SK-N-SH (cell line): ENCODE results near the gene SRD5A1. TPM values are rescaled to one million over a fixed set of nuclear protein-coding genes. Genes with fewer than 3 reads are reported as not detected.

Source experiments
- CTCF ChIA-PET: fragments of 300-600, 350-600 bp; formaldehyde crosslinking; extraction: SDS; loops from one replicate; lab custom pipeline; 2021; lab: Yijun Ruan, JAX
- POLR2A ChIA-PET: fragments of 350-600 bp; sonication (Branson Sonifier 250); formaldehyde crosslinking; extraction: SDS; loops from one replicate; lab custom pipeline; 2020; ENCODE audit warnings: antibody characterized with exemption, inconsistent platforms; lab: Yijun Ruan, JAX
- DNase-seq: peaks from one replicate; pipeline ENCODE4 v3.0.0; 2012
- H2AFZ ChIP-seq: fragments of 200-600 bp; sonication (generic); 2 replicates; pipeline ENCODE4 v1.8.1; 2016; ENCODE audit warnings: antibody characterized with exemption, mild to moderate bottlenecking, low read depth
- H3F3A ChIP-seq: fragments of 200-600 bp; sonication (generic); replicated peaks from 2 replicates; pipeline ENCODE3; 2016; ENCODE audit warnings: antibody characterized with exemption, mild to moderate bottlenecking; ENCODE audit not compliant: insufficient read depth
- H3K27ac ChIP-seq, 2 experiments: fragments of 200-500 bp in 1 of 2; fragments of 200-600 bp in 1 of 2; sonication (Bioruptor generic) in 1 of 2; sonication (generic), shearing (Covaris generic) in 1 of 2; 2 replicates each; pipeline versions ENCODE4 v1.5.1 to v1.6.1; 2014 to 2016; ENCODE audit warnings: low read depth in 2 of 2, inconsistent platforms in 1 of 2, low read length in 1 of 2, mild to moderate bottlenecking in 1 of 2, mixed read lengths in 1 of 2
- H3K27me3 ChIP-seq: fragments of 200-600 bp; sonication (generic), shearing (Covaris generic); 2 replicates; pipeline ENCODE4 v1.6.1; 2016; ENCODE audit warnings: mixed run types; ENCODE audit not compliant: insufficient read depth
- H3K36me3 ChIP-seq, 2 experiments: fragments of 200-500 bp in 1 of 2; fragments of 200-600 bp in 1 of 2; sonication (Bioruptor generic) in 1 of 2; sonication (generic) in 1 of 2; replicated peaks in 1 of 2; 2 replicates each; pipeline versions ENCODE3 to v1.5.1; 2014 to 2016; ENCODE audit warnings: low read length in 1 of 2, mild to moderate bottlenecking in 1 of 2; ENCODE audit not compliant: insufficient read depth in 2 of 2, control insufficient read depth in 1 of 2
- H3K4me1 ChIP-seq, 2 experiments: fragments of 200-500 bp in 1 of 2; fragments of 200-600 bp in 1 of 2; sonication (Bioruptor generic) in 1 of 2; sonication (generic), shearing (Covaris generic) in 1 of 2; 2 replicates each; pipeline versions ENCODE4 v1.5.1 to v1.6.1; 2014 to 2016; ENCODE audit warnings: low read depth in 1 of 2, low read length in 1 of 2, mixed run types in 1 of 2; ENCODE audit not compliant: insufficient read depth in 2 of 2, control insufficient read depth in 1 of 2
- H3K4me2 ChIP-seq: fragments of 200-600 bp; sonication (generic), shearing (Covaris generic); 2 replicates; pipeline ENCODE4 v1.6.1; 2017; ENCODE audit warnings: mixed run types
- H3K4me3 ChIP-seq, 2 experiments: fragments of 200-500 bp in 1 of 2; fragments of 200-600 bp in 1 of 2; sonication (Bioruptor generic) in 1 of 2; sonication (generic), shearing (Covaris generic) in 1 of 2; 2 replicates each; pipeline versions ENCODE4 v1.5.1 to v1.8.1; 2014 to 2016; ENCODE audit warnings: low read depth in 2 of 2, inconsistent platforms in 1 of 2, low read length in 1 of 2, mild to moderate bottlenecking in 1 of 2, mixed read lengths in 1 of 2, moderate library complexity in 1 of 2
- H3K79me2 ChIP-seq: fragments of 200-600 bp; sonication (generic); 2 replicates; pipeline ENCODE4 v1.8.1; 2017; ENCODE audit warnings: mild to moderate bottlenecking; ENCODE audit not compliant: insufficient read depth
- H3K9ac ChIP-seq: fragments of 200-600 bp; sonication (generic); 2 replicates; pipeline ENCODE4 v1.6.1; 2017; ENCODE audit warnings: mixed run types
- H3K9me2 ChIP-seq: fragments of 200-600 bp; sonication (generic); 2 replicates; pipeline ENCODE4 v1.6.1; 2017; ENCODE audit warnings: mixed run types
- H3K9me3 ChIP-seq: fragments of 200-600 bp; sonication (generic); 2 replicates; pipeline ENCODE4 v1.6.1; 2017; ENCODE audit warnings: mixed run types, mild to moderate bottlenecking, moderate library complexity
- H4K20me1 ChIP-seq: fragments of 200-600 bp; sonication (generic); 2 replicates; pipeline ENCODE4 v1.6.1; 2017; ENCODE audit warnings: mild to moderate bottlenecking, mixed run types; ENCODE audit not compliant: insufficient read depth
- CHD2 ChIP-seq: fragments of 150-350 bp; IDR thresholded peaks from 2 replicates; pipeline ENCODE4 v1.6.1; 2018; ENCODE audit warnings: low read length; ENCODE audit not compliant: partially characterized antibody
- GABPA ChIP-seq: IDR thresholded peaks from 2 replicates; pipeline ENCODE4 v1.4.0; 2012; ENCODE audit warnings: low read depth, mild to moderate bottlenecking
- GATA2 ChIP-seq: sonication (generic); formaldehyde crosslinking; IDR thresholded peaks from 2 replicates; pipeline ENCODE4 v1.5.0; 2020; ENCODE audit warnings: mild to moderate bottlenecking, missing genetic modification reagents
- JUND ChIP-seq: IDR thresholded peaks from 2 replicates; pipeline ENCODE4 v1.4.0; 2012
- MEF2A ChIP-seq: IDR thresholded peaks from 2 replicates; pipeline ENCODE4 v1.4.0; 2012; ENCODE audit warnings: low read depth, borderline replicate concordance
- NFIC ChIP-seq: IDR thresholded peaks from 2 replicates; pipeline ENCODE4 v1.4.0; 2012; ENCODE audit warnings: borderline replicate concordance
- RFX5 ChIP-seq: IDR thresholded peaks from 2 replicates; pipeline ENCODE4 v1.6.1; 2012; ENCODE audit warnings: mild to moderate bottlenecking, improper control_type of control experiment, low read length
- TAF1 ChIP-seq: IDR thresholded peaks from 2 replicates; pipeline ENCODE4 v1.6.1; 2012; ENCODE audit warnings: low read depth, mild to moderate bottlenecking, low read length, moderate library complexity, borderline replicate concordance
- TEAD4 ChIP-seq: IDR thresholded peaks from 2 replicates; pipeline ENCODE4 v1.4.0; 2012; ENCODE audit warnings: mild to moderate bottlenecking, borderline replicate concordance; ENCODE audit not compliant: insufficient read depth
- YY1 ChIP-seq: IDR thresholded peaks from 2 replicates; pipeline ENCODE4 v1.4.0; 2012; ENCODE audit warnings: low read depth, mild to moderate bottlenecking
- WGBS: methylation state at CpG from one replicate; pipeline ENCODE4 v1.1.6; 2017; ENCODE audit warnings: low lambda C conversion rate; 5-methylcytosine and 5-hydroxymethylcytosine counted together
- polyA plus RNA-seq, 3 experiments: library from polyadenylated mRNA; depleted of rRNA; stranded (reverse); fragments of >200 nt; gene quantifications; 2 replicates each; pipeline ENCODE4 v1.2.3, GENCODE V29; 2012
- TF ChIP-seq, protein P1 (sequence below): fragments of 150-350 bp; IDR thresholded peaks from 2 replicates; pipeline ENCODE4 v1.6.1; 2016; ENCODE audit warnings: mild to moderate bottlenecking, low read depth, low read length
- TF ChIP-seq, protein P2 (sequence below): fragments of 150-350 bp; IDR thresholded peaks from 2 replicates; pipeline ENCODE4 v1.6.1; 2017; ENCODE audit warnings: antibody characterized with exemption, low read length, low read depth, borderline replicate concordance
- TF ChIP-seq, protein P3 (sequence below): IDR thresholded peaks from 2 replicates; pipeline ENCODE4 v1.6.1; 2012; ENCODE audit warnings: mild to moderate bottlenecking, low read depth, low read length, moderate library complexity
- TF ChIP-seq, protein P4 (sequence below): IDR thresholded peaks from 2 replicates; pipeline ENCODE4 v1.4.0; 2012; ENCODE audit warnings: low read depth, borderline replicate concordance
- TF ChIP-seq, protein P5 (sequence below): IDR thresholded peaks from 2 replicates; pipeline ENCODE4 v1.4.0; 2012; ENCODE audit warnings: low read depth

Gene SRD5A1
- polyA plus RNA-seq, 1 of the 3 experiments (the other 2 are of a cell fraction): 24.0 TPM

DNA sequence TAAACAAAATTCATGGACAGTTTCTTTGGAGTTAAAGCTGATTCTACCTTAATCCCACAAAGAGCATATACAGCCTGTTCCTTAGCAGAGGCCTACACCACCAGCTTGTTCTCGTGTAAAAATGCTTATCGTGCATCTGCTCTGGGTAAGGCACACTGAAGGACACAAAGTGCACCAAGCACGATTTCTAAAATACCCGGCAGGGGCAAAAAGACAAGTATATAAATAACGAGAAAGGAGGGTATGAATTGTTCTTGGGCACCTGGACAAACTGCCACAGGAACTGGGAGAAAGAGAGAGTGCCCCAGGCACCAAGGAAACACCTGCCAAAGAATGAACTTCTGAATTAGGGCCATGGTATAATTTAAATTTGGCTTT, 25.7 kb upstream of the SRD5A1 start:
- no peaks in the 10 kb centered on the region for H3K9me2 ChIP-seq
- DNase-seq: no peak
- H3K79me2 ChIP-seq: peaks cover 34% of the 10 kb centered on the region; the same call in 1 of the 2 replicates
- TF ChIP-seq, protein P1, sequence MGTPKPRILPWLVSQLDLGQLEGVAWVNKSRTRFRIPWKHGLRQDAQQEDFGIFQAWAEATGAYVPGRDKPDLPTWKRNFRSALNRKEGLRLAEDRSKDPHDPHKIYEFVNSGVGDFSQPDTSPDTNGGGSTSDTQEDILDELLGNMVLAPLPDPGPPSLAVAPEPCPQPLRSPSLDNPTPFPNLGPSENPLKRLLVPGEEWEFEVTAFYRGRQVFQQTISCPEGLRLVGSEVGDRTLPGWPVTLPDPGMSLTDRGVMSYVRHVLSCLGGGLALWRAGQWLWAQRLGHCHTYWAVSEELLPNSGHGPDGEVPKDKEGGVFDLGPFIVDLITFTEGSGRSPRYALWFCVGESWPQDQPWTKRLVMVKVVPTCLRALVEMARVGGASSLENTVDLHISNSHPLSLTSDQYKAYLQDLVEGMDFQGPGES: no peak
- TF ChIP-seq, protein P2, sequence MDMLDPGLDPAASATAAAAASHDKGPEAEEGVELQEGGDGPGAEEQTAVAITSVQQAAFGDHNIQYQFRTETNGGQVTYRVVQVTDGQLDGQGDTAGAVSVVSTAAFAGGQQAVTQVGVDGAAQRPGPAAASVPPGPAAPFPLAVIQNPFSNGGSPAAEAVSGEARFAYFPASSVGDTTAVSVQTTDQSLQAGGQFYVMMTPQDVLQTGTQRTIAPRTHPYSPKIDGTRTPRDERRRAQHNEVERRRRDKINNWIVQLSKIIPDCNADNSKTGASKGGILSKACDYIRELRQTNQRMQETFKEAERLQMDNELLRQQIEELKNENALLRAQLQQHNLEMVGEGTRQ: no peak
- TF ChIP-seq CHD2: no peak
- TF ChIP-seq MEF2A: no peak
- no peak for TF ChIP-seq GABPA
- no peak for TF ChIP-seq TAF1
- no peak for TF ChIP-seq GATA2 (CRISPR knock-in tag)
- no peak for TF ChIP-seq JUND
- TF ChIP-seq, protein P3, sequence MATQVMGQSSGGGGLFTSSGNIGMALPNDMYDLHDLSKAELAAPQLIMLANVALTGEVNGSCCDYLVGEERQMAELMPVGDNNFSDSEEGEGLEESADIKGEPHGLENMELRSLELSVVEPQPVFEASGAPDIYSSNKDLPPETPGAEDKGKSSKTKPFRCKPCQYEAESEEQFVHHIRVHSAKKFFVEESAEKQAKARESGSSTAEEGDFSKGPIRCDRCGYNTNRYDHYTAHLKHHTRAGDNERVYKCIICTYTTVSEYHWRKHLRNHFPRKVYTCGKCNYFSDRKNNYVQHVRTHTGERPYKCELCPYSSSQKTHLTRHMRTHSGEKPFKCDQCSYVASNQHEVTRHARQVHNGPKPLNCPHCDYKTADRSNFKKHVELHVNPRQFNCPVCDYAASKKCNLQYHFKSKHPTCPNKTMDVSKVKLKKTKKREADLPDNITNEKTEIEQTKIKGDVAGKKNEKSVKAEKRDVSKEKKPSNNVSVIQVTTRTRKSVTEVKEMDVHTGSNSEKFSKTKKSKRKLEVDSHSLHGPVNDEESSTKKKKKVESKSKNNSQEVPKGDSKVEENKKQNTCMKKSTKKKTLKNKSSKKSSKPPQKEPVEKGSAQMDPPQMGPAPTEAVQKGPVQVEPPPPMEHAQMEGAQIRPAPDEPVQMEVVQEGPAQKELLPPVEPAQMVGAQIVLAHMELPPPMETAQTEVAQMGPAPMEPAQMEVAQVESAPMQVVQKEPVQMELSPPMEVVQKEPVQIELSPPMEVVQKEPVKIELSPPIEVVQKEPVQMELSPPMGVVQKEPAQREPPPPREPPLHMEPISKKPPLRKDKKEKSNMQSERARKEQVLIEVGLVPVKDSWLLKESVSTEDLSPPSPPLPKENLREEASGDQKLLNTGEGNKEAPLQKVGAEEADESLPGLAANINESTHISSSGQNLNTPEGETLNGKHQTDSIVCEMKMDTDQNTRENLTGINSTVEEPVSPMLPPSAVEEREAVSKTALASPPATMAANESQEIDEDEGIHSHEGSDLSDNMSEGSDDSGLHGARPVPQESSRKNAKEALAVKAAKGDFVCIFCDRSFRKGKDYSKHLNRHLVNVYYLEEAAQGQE: no peak
- no peak for TF ChIP-seq TEAD4
- TF ChIP-seq, protein P4, sequence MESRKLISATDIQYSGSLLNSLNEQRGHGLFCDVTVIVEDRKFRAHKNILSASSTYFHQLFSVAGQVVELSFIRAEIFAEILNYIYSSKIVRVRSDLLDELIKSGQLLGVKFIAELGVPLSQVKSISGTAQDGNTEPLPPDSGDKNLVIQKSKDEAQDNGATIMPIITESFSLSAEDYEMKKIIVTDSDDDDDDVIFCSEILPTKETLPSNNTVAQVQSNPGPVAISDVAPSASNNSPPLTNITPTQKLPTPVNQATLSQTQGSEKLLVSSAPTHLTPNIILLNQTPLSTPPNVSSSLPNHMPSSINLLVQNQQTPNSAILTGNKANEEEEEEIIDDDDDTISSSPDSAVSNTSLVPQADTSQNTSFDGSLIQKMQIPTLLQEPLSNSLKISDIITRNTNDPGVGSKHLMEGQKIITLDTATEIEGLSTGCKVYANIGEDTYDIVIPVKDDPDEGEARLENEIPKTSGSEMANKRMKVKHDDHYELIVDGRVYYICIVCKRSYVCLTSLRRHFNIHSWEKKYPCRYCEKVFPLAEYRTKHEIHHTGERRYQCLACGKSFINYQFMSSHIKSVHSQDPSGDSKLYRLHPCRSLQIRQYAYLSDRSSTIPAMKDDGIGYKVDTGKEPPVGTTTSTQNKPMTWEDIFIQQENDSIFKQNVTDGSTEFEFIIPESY: no peak
- TF ChIP-seq, protein P5, sequence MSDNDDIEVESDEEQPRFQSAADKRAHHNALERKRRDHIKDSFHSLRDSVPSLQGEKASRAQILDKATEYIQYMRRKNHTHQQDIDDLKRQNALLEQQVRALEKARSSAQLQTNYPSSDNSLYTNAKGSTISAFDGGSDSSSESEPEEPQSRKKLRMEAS: no peak
- TF ChIP-seq RFX5: no peak
- no peak for TF ChIP-seq YY1
- TF ChIP-seq NFIC: no peak
- peaks cover 6% of the 10 kb centered on the region for H3F3A ChIP-seq
- no peak overlapping the region for H3K9ac ChIP-seq
- H2AFZ ChIP-seq: no peak overlapping the region
- H3K27ac ChIP-seq: no peak overlapping the region
- H3K4me3 ChIP-seq: no peak overlapping the region
- no peaks in the 10 kb centered on the region for H3K27me3 ChIP-seq
- WGBS: 98% methylated on average over 5 of the region's 5 CpGs
- ChIA-PET CTCF (no interaction called here), POLR2A (no interaction called here)
- peaks cover 26% of the 10 kb centered on the region for H4K20me1 ChIP-seq
- H3K9me3 ChIP-seq: no peaks in the 10 kb centered on the region
- no peak overlapping the region for H3K4me2 ChIP-seq
- H3K36me3 ChIP-seq: peaks cover 82 to 91% of the 10 kb centered on the region in 2 experiments
- H3K4me1 ChIP-seq: no peaks in the 10 kb centered on the region
